ENCODE data around the gene DDAH2.
A peak's percentile ranks its signal among the peaks of the same experiment; 100 is the strongest.

Gene DDAH2

GRCh38 chr6:31725502-31726350 lies 3.4 kb downstream of the DDAH2 start:
- no peaks in the 10 kb centered on the region; the same call in 1 of the 2 replicates for H3K4me1 ChIP-seq
- H3K27me3 ChIP-seq = no peaks in the 10 kb centered on the region
- no peak for TF ChIP-seq CTCF (IDR thresholded peaks at IDR 0.05; ENCODE audit: low read depth, low read length)
- no peaks in the 10 kb centered on the region for H3K9me3 ChIP-seq
- H3K36me3 ChIP-seq = no peaks in the 10 kb centered on the region
- DNase-seq = no peak
- no peak overlapping the region for H3K4me3 ChIP-seq (ENCODE audit: low read depth, low read length)

- Histone ChIP-seq H3K4me3 (ENCODE audit: low read depth, low read length) (no peak overlapping the region), H3K4me1 (no peaks in the 10 kb centered on the region; the same call in 1 of the 2 replicates), H3K36me3 (no peaks in the 10 kb centered on the region), H3K9me3 (no peaks in the 10 kb centered on the region), H3K27me3 (no peaks in the 10 kb centered on the region)
- no peak for TF ChIP-seq CTCF (IDR thresholded peaks at IDR 0.05; ENCODE audit: low read depth, low read length)
- no peak for DNase-seq
Observed at GRCh38 chr6:31723980-31724691, 5.0 kb downstream of the DDAH2 start.

GRCh38 chr6:31723245-31723979 lies 5.7 kb downstream of the DDAH2 start, which contains the start of gene MPIG6B:
TSS of gene MPIG6B (plus strand) at chr6:31723373. CDS start at chr6:31723384, 11 bp downstream.
- peak; percentile 36 for DNase-seq
- H3K4me3 ChIP-seq (ENCODE audit: low read depth, low read length) = no peak within 1 kb of the TSS
- H3K36me3 ChIP-seq = no peaks in the 10 kb centered on the region
- no peaks in the 10 kb centered on the region for H3K9me3 ChIP-seq
- no peaks in the 10 kb centered on the region; the same call in 1 of the 2 replicates for H3K4me1 ChIP-seq
- TF ChIP-seq CTCF (IDR thresholded peaks at IDR 0.05; ENCODE audit: low read depth, low read length) = no peak
- H3K27me3 ChIP-seq = no peaks in the 10 kb centered on the region

- no peaks in the 10 kb centered on the region for H3K27me3 ChIP-seq
- H3K4me3 ChIP-seq (ENCODE audit: low read depth, low read length) = no peak overlapping the region
- no peaks in the 10 kb centered on the region for H3K9me3 ChIP-seq
- no peak for TF ChIP-seq CTCF (IDR thresholded peaks at IDR 0.05; ENCODE audit: low read depth, low read length)
- H3K4me1 ChIP-seq = no peaks in the 10 kb centered on the region; the same call in 1 of the 2 replicates
- no peak for DNase-seq
- no peaks in the 10 kb centered on the region for H3K36me3 ChIP-seq
Observed at GRCh38 chr6:31722173-31722572, 6.9 kb downstream of the DDAH2 start.

GRCh38 chr6:31721351-31722020 lies 7.6 kb downstream of the DDAH2 start, which contains the start of gene LY6G6C:
TSS of gene LY6G6C (minus strand) at chr6:31721746. CDS start at chr6:31721679, 67 bp downstream.
- Histone ChIP-seq H3K36me3 (no peaks in the 10 kb centered on the region), H3K9me3 (no peaks in the 10 kb centered on the region), H3K4me3 (ENCODE audit: low read depth, low read length) (no peak within 1 kb of the TSS), H3K27me3 (no peaks in the 10 kb centered on the region), H3K4me1 (no peaks in the 10 kb centered on the region; the same call in 1 of the 2 replicates)
- DNase-seq = no peak
- TF ChIP-seq CTCF (IDR thresholded peaks at IDR 0.05; ENCODE audit: low read depth, low read length) = no peak

Measured in BE2C (cell line).